ENCODE results near the gene SPPL2A. TPM values are rescaled to one million over a fixed set of nuclear protein-coding genes. Genes with fewer than 3 reads are reported as not detected.

Gene SPPL2A
- total and polyA plus RNA-seq, 2 of the 13 experiments (the other 11 are each of a cell fraction or from before 2014, with no cell fraction given), result 80.5 to 105 TPM

GRCh38 chr15:50718700-50719125, 46.8 kb downstream of the SPPL2A start (continued):
- no peak for TF ChIP-seq ZFP41 (CRISPR knock-in tag; IDR thresholded peaks at IDR 0.05; ENCODE audit: borderline replicate concordance)
- no peak for TF ChIP-seq PHF8 (CRISPR knock-in tag; IDR thresholded peaks at IDR 0.05)
- peak; percentile 56; the same call in 1 of the 2 replicates for TF ChIP-seq GATAD1 (CRISPR knock-in tag; IDR thresholded peaks at IDR 0.05)
- no peak for TF ChIP-seq ZNF101 (CRISPR knock-in tag; IDR thresholded peaks at IDR 0.05; ENCODE audit: borderline replicate concordance, low read depth)
- 0 out of 2 replicates have a peak, but pooled peaks have one; percentile 38 for TF ChIP-seq MED13 (CRISPR knock-in tag; IDR thresholded peaks at IDR 0.05)
- TF ChIP-seq RFXANK (CRISPR knock-in tag; IDR thresholded peaks at IDR 0.05), result no peak
- TF ChIP-seq NBN (conservative IDR thresholded peaks at IDR 0.05), result no peak
- TF ChIP-seq, protein P1, sequence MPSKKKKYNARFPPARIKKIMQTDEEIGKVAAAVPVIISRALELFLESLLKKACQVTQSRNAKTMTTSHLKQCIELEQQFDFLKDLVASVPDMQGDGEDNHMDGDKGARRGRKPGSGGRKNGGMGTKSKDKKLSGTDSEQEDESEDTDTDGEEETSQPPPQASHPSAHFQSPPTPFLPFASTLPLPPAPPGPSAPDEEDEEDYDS (CRISPR knock-in tag; IDR thresholded peaks at IDR 0.05), result 0 out of 2 replicates have a peak, but pooled peaks have one; percentile 20
- TF ChIP-seq ZNF263 (CRISPR knock-in tag; IDR thresholded peaks at IDR 0.05), result peak; percentile 32; the same call in 1 of the 2 replicates
- TF ChIP-seq MTF2 (CRISPR knock-in tag; IDR thresholded peaks at IDR 0.05; ENCODE audit: borderline replicate concordance), result no peak
- no peak for TF ChIP-seq MTA3 (CRISPR knock-in tag; IDR thresholded peaks at IDR 0.05)
- TF ChIP-seq SRF (IDR thresholded peaks at IDR 0.05; ENCODE audit: low read depth, low read length), result no peak
- TF ChIP-seq USF2 (IDR thresholded peaks at IDR 0.05; ENCODE audit: low read depth, low read length), result peak; percentile 70
- peak; percentile 83; the same call in 1 of the 2 replicates for TF ChIP-seq USF2 (CRISPR knock-in tag; IDR thresholded peaks at IDR 0.05; ENCODE audit: borderline replicate concordance)
- no peak for TF ChIP-seq THYN1 (CRISPR knock-in tag; IDR thresholded peaks at IDR 0.05; ENCODE audit: borderline replicate concordance, low read depth)
- peak; percentile 17; the same call in 1 of the 2 replicates for TF ChIP-seq STAG1 (CRISPR knock-in tag; IDR thresholded peaks at IDR 0.05)
- no peak for TF ChIP-seq ZNF577 (CRISPR knock-in tag; IDR thresholded peaks at IDR 0.05; ENCODE audit: borderline replicate concordance, low read depth)
- no peak for TF ChIP-seq LCORL (IDR thresholded peaks at IDR 0.05)
- TF ChIP-seq LCORL (CRISPR knock-in tag; IDR thresholded peaks at IDR 0.05), result peak; percentile 46; the same call in 1 of the 2 replicates
- TF ChIP-seq MAFF (IDR thresholded peaks at IDR 0.05; ENCODE audit: low read depth, low read length), result no peak
- TF ChIP-seq SIN3B (IDR thresholded peaks at IDR 0.05; ENCODE audit: low read length), result no peak
- no peak for TF ChIP-seq FOXA1 (IDR thresholded peaks at IDR 0.05)
- TF ChIP-seq FOXA1 (CRISPR knock-in tag; IDR thresholded peaks at IDR 0.05), result peak; percentile 26; the same call in 1 of the 2 replicates
- no peak for TF ChIP-seq IRX3 (CRISPR knock-in tag; IDR thresholded peaks at IDR 0.05; ENCODE audit: borderline replicate concordance, low read depth)
- no peak for TF ChIP-seq ZNF619 (CRISPR knock-in tag; IDR thresholded peaks at IDR 0.05)
- TF ChIP-seq, protein P2, sequence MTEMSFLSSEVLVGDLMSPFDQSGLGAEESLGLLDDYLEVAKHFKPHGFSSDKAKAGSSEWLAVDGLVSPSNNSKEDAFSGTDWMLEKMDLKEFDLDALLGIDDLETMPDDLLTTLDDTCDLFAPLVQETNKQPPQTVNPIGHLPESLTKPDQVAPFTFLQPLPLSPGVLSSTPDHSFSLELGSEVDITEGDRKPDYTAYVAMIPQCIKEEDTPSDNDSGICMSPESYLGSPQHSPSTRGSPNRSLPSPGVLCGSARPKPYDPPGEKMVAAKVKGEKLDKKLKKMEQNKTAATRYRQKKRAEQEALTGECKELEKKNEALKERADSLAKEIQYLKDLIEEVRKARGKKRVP (CRISPR knock-in tag; IDR thresholded peaks at IDR 0.05), result peak in 1 of 2 experiments; percentile 31; a peak in 1 of 4 replicates

All from HepG2 (cell line).